CD4-positive, CD25-positive, alpha-beta regulatory T cell (primary cell): Measurements from ENCODE around the gene CCDC134. TPM values are rescaled to one million over a fixed set of nuclear protein-coding genes. Genes with fewer than 3 reads are reported as not detected.

Experiments used
- ATAC-seq, 2 donors: fragments of 150-1000 bp; cut with Tn5 transposase; one replicate each; pipeline ENCODE4 v1.10.0; 2021; ENCODE audit warnings: low read depth in 2 of 2, moderate number of reproducible peaks in 2 of 2, moderate library complexity in 1 of 2
- DNase-seq, 3 donors: peaks; one replicate each; pipeline versions ENCODE4 v3.0.0 to v3.0.0-alpha.2; 2012 to 2022; ENCODE audit warnings: mixed read lengths in 1 of 3
- H3K27ac ChIP-seq: one replicate; pipeline ENCODE4 v1.7.0; 2013; ENCODE audit warnings: mild to moderate bottlenecking, low read length; ENCODE audit not compliant: insufficient read depth, poor library complexity, severe bottlenecking
- H3K27me3 ChIP-seq: one replicate; pipeline ENCODE4 v1.7.0; 2013; ENCODE audit warnings: low read length; ENCODE audit not compliant: control insufficient read depth, insufficient read depth
- H3K36me3 ChIP-seq: one replicate; pipeline ENCODE4 v1.7.0; 2013; ENCODE audit warnings: mild to moderate bottlenecking, low read length, moderate library complexity; ENCODE audit not compliant: control insufficient read depth, insufficient read depth
- H3K4me1 ChIP-seq: 2 replicates; pipeline ENCODE4 v1.7.0; 2013; ENCODE audit warnings: mild to moderate bottlenecking, low read length; ENCODE audit not compliant: insufficient read depth, control insufficient read depth, poor library complexity, severe bottlenecking
- H3K4me3 ChIP-seq: one replicate; pipeline ENCODE4 v1.7.0; 2013; ENCODE audit warnings: low read depth, mild to moderate bottlenecking, low read length, moderate library complexity
- H3K9me3 ChIP-seq, 2 experiments: 1 replicate in 1 of 2; 2 replicates in 1 of 2; pipeline ENCODE4 v1.7.0; 2013; ENCODE audit warnings: low read length in 2 of 2, mild to moderate bottlenecking in 1 of 2, moderate library complexity in 1 of 2; ENCODE audit not compliant: control insufficient read depth in 2 of 2
- H3K27ac Mint-ChIP-seq, 3 donors: one replicate each; pipeline ENCODE4 v1.8.0; 2020 to 2022; ENCODE audit warnings: mild to moderate bottlenecking in 3 of 3, mixed read lengths in 3 of 3, moderate library complexity in 2 of 3
- H3K27me3 Mint-ChIP-seq: one replicate; pipeline ENCODE4 v1.8.0; 2022; ENCODE audit warnings: mild to moderate bottlenecking, mixed read lengths
- H3K36me3 Mint-ChIP-seq: one replicate; pipeline ENCODE4 v1.8.0; 2020; ENCODE audit warnings: mixed read lengths
- H3K4me1 Mint-ChIP-seq, 4 donors: one replicate each; pipeline ENCODE4 v1.8.0; 2020 to 2022; ENCODE audit warnings: mixed read lengths in 4 of 4, mild to moderate bottlenecking in 1 of 4
- H3K4me3 Mint-ChIP-seq, 4 donors: one replicate each; pipeline ENCODE4 v1.8.0; 2020 to 2022; ENCODE audit warnings: mild to moderate bottlenecking in 4 of 4, mixed read lengths in 4 of 4, moderate library complexity in 3 of 4
- H3K9me3 Mint-ChIP-seq, 7 donors: one replicate each; pipeline ENCODE4 v1.8.0; 2020 to 2022; ENCODE audit warnings: mixed read lengths in 7 of 7, mild to moderate bottlenecking in 3 of 7, moderate library complexity in 2 of 7
- polyA plus RNA-seq, 4 donors: library from polyadenylated mRNA; unstranded; fragments of 300-500 nt; fragmentation: Illumina TruSeq; gene quantifications; one replicate each; pipeline ENCODE4 v1.2.3, GENCODE V29; 2021
- total RNA-seq: library from RNA; stranded (reverse); gene quantifications from one replicate; pipeline ENCODE4 v1.2.3, GENCODE V29; 2022

CCDC134 gene
- total and polyA plus RNA-seq, 5 donors from 2014 or later: 3.6 to 21.1 (median 5.9) TPM

DNA sequence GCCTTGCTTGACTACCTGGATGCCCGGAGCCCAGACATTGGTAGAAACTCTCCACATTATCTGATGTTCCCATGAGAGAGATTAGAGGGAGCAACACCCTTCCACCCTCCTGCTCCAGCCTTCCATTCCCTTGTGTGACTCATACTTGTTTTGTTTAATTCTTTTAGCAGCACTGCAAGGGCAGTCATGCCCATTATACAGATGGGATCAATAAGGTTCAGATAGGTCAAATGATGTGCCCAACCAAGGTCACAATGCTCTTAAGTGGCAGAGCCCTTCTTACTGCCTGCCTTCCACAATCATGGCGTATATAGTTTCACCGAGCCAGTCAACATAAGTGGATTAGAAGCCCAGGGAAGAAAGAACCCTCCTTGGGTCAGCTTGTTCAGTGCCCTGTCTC, 6.6 kb upstream of the CCDC134 start:
- DNase-seq: no peak
- no peak overlapping the region for H3K27ac ChIP-seq
- H3K4me3 Mint-ChIP-seq: no peak overlapping the region
- H3K36me3 ChIP-seq: peaks cover 51% of the 10 kb centered on the region
- peak overlapping the region in 1 of 3 donors; percentile 53 for H3K27ac Mint-ChIP-seq
- peaks cover 5 to 22% (median 11%) of the 10 kb centered on the region in 4 donors for H3K4me1 Mint-ChIP-seq
- no peak overlapping the region for H3K4me3 ChIP-seq
- ATAC-seq: no peak
- no peaks in the 10 kb centered on the region for H3K27me3 Mint-ChIP-seq
- no peaks in the 10 kb centered on the region for H3K9me3 Mint-ChIP-seq
- H3K9me3 ChIP-seq: no peaks in the 10 kb centered on the region
- H3K27me3 ChIP-seq: no peaks in the 10 kb centered on the region
- H3K36me3 Mint-ChIP-seq: peaks cover 42% of the 10 kb centered on the region
- no peaks in the 10 kb centered on the region for H3K4me1 ChIP-seq

DNA sequence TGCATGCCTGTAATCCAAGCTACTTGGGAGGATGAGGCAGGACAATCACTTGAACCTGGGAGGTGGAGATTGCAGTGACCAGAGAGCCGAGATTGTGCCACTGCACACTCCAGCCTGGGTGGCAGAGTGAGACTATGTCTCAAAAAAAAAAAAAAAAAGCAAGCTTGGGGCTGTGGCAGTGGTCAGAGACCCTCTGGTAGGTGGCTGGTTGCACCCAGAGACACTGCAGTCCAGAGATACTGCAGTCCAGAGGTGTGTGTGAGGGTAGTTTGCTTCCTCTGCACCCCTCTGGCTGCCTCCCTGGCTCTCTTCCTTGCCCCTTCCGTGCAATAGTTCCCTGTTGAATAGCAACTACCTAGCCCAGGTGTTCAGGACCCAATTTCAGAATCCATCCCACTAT, 1.7 kb upstream of the CCDC134 start:
- H3K27me3 ChIP-seq: no peaks in the 10 kb centered on the region
- no peaks in the 10 kb centered on the region for H3K9me3 ChIP-seq
- ATAC-seq: no peak
- H3K36me3 ChIP-seq: peaks cover 23% of the 10 kb centered on the region
- Mint-ChIP-seq H3K4me3 (peak overlapping the region in 3 of 4 donors; percentile 83 to 99 (median 96)), H3K9me3 (no peaks in the 10 kb centered on the region), H3K36me3 (peaks cover 19% of the 10 kb centered on the region), H3K27me3 (no peaks in the 10 kb centered on the region), H3K4me1 (peaks cover 18 to 37% (median 27%) of the 10 kb centered on the region in 4 donors), H3K27ac (peak overlapping the region in 2 of 3 donors; percentile 99 to 100)
- peaks cover 33% of the 10 kb centered on the region for H3K4me1 ChIP-seq
- peak overlapping the region; percentile 92 for H3K27ac ChIP-seq
- no peak overlapping the region for H3K4me3 ChIP-seq
- DNase-seq: no peak

DNA sequence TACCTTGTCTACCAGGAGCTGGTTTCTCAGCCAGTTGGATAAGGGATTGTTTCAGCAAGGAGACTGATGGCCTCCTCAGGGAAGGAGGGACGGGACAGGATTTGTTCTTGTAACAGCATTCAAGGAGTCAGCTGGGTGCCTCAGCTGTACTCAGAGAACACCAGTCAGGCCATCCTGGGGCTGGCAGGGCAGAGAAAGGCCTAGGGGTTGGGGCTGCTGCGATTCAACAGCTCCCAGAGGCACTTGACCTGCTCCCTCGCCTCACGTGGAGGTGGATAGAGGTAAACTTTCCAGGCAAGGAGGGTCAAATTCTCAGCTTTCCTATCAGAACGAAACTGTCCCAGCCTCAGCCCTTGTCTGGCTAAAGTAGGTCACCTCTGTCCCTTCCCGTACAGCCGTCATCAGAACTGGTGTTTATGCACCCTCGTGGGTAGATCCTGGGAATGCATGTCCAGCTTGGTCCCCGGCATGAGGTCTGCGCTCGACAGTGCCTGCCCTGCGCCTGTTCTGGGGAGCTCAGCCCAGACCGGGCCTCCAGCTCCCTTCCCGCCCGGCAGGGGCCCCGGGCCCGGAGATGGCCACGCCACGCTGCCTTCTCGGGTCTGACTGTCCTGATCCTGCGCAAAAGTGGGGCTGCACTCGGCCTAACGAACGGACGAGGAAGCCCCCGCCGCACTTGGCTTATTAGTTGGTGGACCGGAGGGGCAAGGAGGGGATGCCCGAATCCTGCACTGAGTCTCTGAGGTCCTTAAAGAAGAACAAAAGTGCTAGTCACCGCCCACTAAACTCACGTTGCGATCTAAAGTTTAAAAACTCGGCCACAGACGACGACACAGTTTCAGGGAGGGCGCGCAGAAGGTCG, 762 bp upstream of the CCDC134 start:
- peaks cover 38% of the 10 kb centered on the region for H3K4me1 ChIP-seq
- Mint-ChIP-seq H3K4me1 (peaks cover 23 to 46% (median 33%) of the 10 kb centered on the region in 4 donors), H3K27ac (peak overlapping the region; percentile 98 to 100 (median 99)), H3K36me3 (peaks cover 10% of the 10 kb centered on the region), H3K27me3 (no peaks in the 10 kb centered on the region), H3K9me3 (no peaks in the 10 kb centered on the region), H3K4me3 (peak overlapping the region; percentile 96 to 99 (median 98))
- ATAC-seq (peak; percentile 1 to 42), DNase-seq (peak in 1 of 3 donors; percentile 22)
- no peaks in the 10 kb centered on the region for H3K9me3 ChIP-seq
- H3K4me3 ChIP-seq: peak overlapping the region; percentile 72
- H3K27ac ChIP-seq: peak overlapping the region; percentile 92
- H3K36me3 ChIP-seq: peaks cover 13% of the 10 kb centered on the region
- no peaks in the 10 kb centered on the region for H3K27me3 ChIP-seq

DNA sequence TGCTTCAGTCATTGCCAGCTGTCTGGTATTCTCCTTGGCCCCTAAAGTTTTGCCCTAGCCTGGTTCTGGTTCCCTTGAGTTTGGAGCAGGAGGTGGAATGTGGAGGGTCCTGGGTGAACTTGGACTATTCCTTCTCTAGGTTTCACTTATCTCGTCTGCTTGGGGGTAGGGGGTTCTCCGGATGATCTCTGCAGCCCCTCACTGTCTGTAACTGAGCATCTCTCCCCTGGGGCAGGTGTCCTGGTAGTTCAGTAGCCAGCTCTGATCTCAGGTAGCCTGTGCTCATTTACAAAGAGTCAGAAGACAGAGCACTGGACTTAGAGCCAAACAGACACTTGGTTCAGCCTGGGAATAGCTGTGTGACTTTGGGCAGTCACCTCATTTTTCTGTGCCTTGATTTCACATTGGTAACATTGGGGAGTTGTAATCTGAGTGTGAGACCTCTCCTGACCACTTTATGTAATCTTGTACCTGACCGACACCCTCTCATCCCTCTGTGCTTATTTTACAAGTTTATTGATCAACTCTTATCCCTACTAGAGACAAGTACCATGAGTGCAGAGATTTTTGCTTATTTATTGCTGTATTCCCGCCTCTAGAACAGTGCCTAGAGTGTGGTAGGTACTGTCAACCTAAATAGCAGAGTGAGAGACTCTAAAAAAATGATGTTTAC, 804 bp downstream of the CCDC134 start:
- H3K27ac ChIP-seq: peak overlapping the region; percentile 92
- H3K4me3 ChIP-seq: peak overlapping the region; percentile 94
- Mint-ChIP-seq H3K4me1 (peaks cover 20 to 48% (median 35%) of the 10 kb centered on the region in 4 donors), H3K9me3 (no peaks in the 10 kb centered on the region), H3K4me3 (peak overlapping the region; percentile 96 to 99 (median 98)), H3K27ac (peak overlapping the region; percentile 78 to 100 (median 99)), H3K36me3 (peaks cover 3% of the 10 kb centered on the region), H3K27me3 (no peaks in the 10 kb centered on the region)
- H3K27me3 ChIP-seq: no peaks in the 10 kb centered on the region
- no peak for ATAC-seq
- peaks cover 38% of the 10 kb centered on the region for H3K4me1 ChIP-seq
- DNase-seq: peak in 1 of 3 donors; percentile 22
- peaks cover 3% of the 10 kb centered on the region for H3K36me3 ChIP-seq
- no peaks in the 10 kb centered on the region for H3K9me3 ChIP-seq

DNA sequence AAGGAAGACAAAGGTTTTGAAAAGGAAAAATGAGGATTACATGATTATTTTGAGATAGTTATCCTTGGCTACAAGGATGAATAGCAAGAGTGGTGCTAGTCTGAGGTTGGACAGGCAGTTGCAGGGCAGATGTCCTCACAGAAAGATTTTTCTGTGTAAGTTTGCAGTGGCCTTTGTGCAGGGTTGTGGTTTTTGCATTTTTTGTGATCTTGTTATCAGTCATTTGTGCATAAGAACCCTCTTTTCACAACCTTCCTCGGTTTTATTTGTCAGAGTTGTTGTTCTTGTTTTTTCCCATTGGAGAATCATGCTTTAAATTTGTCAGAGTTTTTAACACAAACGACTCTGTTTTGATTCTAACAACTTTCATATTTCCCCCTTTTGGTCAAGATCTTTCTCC, 1.4 kb downstream of the CCDC134 start:
- Mint-ChIP-seq H3K27me3 (no peaks in the 10 kb centered on the region), H3K4me1 (peaks cover 20 to 48% (median 36%) of the 10 kb centered on the region in 4 donors), H3K27ac (peak overlapping the region; percentile 45 to 100 (median 99)), H3K9me3 (no peaks in the 10 kb centered on the region), H3K36me3 (peaks cover 3% of the 10 kb centered on the region), H3K4me3 (peak overlapping the region; percentile 96 to 99 (median 98))
- Histone ChIP-seq H3K27me3 (no peaks in the 10 kb centered on the region), H3K27ac (no peak overlapping the region), H3K9me3 (no peaks in the 10 kb centered on the region), H3K4me1 (peaks cover 38% of the 10 kb centered on the region), H3K4me3 (peak overlapping the region; percentile 94), H3K36me3 (no peaks in the 10 kb centered on the region)
- peak in 1 of 3 donors; percentile 8 for DNase-seq
- no peak for ATAC-seq

DNA sequence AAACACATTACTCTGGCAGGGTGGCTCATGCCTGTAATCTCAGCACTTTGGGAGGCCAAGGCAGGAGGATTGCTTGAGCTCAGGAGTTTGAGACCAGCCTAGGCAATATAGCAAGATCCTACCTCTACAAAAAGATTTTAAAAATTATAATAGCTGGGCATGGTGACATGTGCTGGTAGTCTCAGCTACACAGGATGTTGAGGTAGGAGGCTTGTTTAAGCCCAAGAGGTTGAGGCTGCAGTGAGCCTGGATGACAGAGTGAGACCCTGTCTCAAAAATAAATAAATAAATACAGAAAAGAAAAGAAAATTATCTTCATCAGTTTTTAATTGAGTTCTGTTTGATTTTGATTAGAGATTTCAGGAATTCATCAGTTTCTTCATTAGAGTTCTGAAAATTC, 5.2 kb downstream of the CCDC134 start:
- H3K4me3 Mint-ChIP-seq: no peak overlapping the region
- Histone ChIP-seq H3K9me3 (no peaks in the 10 kb centered on the region), H3K27ac (no peak overlapping the region), H3K4me1 (peaks cover 29% of the 10 kb centered on the region), H3K36me3 (peaks cover 17% of the 10 kb centered on the region), H3K27me3 (no peaks in the 10 kb centered on the region), H3K4me3 (no peak overlapping the region)
- no peaks in the 10 kb centered on the region for H3K9me3 Mint-ChIP-seq
- ATAC-seq (no peak), DNase-seq (peak in 1 of 3 donors; percentile 28)
- peak overlapping the region in 1 of 3 donors; percentile 60 for H3K27ac Mint-ChIP-seq
- peaks cover 15 to 37% (median 27%) of the 10 kb centered on the region in 4 donors for H3K4me1 Mint-ChIP-seq
- H3K27me3 Mint-ChIP-seq: no peaks in the 10 kb centered on the region
- peaks cover 13% of the 10 kb centered on the region for H3K36me3 Mint-ChIP-seq

DNA sequence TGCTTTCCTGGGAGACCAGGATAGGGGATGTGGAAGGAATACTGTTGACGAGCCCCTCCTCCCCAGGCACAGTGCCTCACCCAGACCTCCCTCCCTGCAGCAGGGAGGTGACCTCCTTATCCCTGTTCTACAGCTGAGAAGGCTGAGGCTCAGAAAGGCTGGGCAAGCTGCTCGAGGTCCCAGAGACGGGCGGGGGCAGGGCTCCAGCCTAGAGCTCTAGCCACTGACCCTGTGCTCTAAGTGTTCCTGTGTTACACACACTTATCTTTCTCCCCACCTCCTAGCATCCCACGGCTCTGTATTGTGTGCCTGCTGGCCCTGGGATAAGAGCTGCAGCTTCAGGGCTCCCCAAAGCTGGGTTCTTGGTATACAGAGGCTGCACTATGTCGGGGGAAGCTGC, 7.9 kb downstream of the CCDC134 start:
- DNase-seq (no peak), ATAC-seq (no peak)
- Histone ChIP-seq H3K9me3 (no peaks in the 10 kb centered on the region), H3K36me3 (peaks cover 32% of the 10 kb centered on the region), H3K27ac (no peak overlapping the region), H3K4me1 (peaks cover 7% of the 10 kb centered on the region), H3K27me3 (no peaks in the 10 kb centered on the region), H3K4me3 (no peak overlapping the region)
- peaks cover 6 to 21% (median 9%) of the 10 kb centered on the region in 4 donors for H3K4me1 Mint-ChIP-seq
- H3K9me3 Mint-ChIP-seq: no peaks in the 10 kb centered on the region
- no peak overlapping the region for H3K4me3 Mint-ChIP-seq
- H3K27ac Mint-ChIP-seq: no peak overlapping the region
- no peaks in the 10 kb centered on the region for H3K27me3 Mint-ChIP-seq
- H3K36me3 Mint-ChIP-seq: peaks cover 16% of the 10 kb centered on the region
